Loucy (cell line): Measurements from ENCODE around the gene CXXC5.

Experiments
- H2AFZ ChIP-seq: fragments of 200-600 bp; sonication (generic); 2 replicates; pipeline ENCODE4 v1.6.0; 2016; ENCODE audit warnings: antibody characterized with exemption, mild to moderate bottlenecking, low read length, moderate library complexity
- H3F3A ChIP-seq: fragments of 200-600 bp; 2 replicates; pipeline ENCODE4 v1.6.0; 2016; ENCODE audit warnings: antibody characterized with exemption, low read depth, mild to moderate bottlenecking
- H3K27me3 ChIP-seq: fragments of 200-600 bp; sonication (generic); 2 replicates; pipeline ENCODE4 v1.6.1; 2014; ENCODE audit warnings: low read length, mild to moderate bottlenecking; ENCODE audit not compliant: insufficient read depth, poor library complexity, severe bottlenecking
- H3K36me3 ChIP-seq: fragments of 200-600 bp; sonication (generic); 2 replicates; pipeline ENCODE4 v1.6.1; 2016; ENCODE audit warnings: low read length; ENCODE audit not compliant: insufficient read depth
- H3K4me1 ChIP-seq: fragments of 200-600 bp; sonication (generic); 2 replicates; pipeline ENCODE4 v1.5.1; 2014; ENCODE audit warnings: low read length, mild to moderate bottlenecking; ENCODE audit not compliant: insufficient read depth, poor library complexity, severe bottlenecking
- H3K4me2 ChIP-seq: fragments of 200-600 bp; sonication (generic); 2 replicates; pipeline ENCODE4 v1.6.0; 2014; ENCODE audit warnings: antibody characterized with exemption, low read length, low read depth, mild to moderate bottlenecking; ENCODE audit not compliant: poor library complexity, severe bottlenecking
- H3K4me3 ChIP-seq: fragments of 200-600 bp; sonication (generic); 2 replicates; pipeline ENCODE4 v1.5.1; 2014; ENCODE audit warnings: low read length, mild to moderate bottlenecking, mixed read lengths; ENCODE audit not compliant: poor library complexity, severe bottlenecking
- H3K79me2 ChIP-seq: fragments of 200-600 bp; sonication (generic); 2 replicates; pipeline ENCODE4 v1.6.1; 2014; ENCODE audit warnings: low read length; ENCODE audit not compliant: insufficient read depth
- H3K9ac ChIP-seq: fragments of 200-600 bp; sonication (generic); 2 replicates; pipeline ENCODE4 v1.6.0; 2014; ENCODE audit warnings: mild to moderate bottlenecking, low read depth, low read length, moderate library complexity; ENCODE audit not compliant: poor library complexity, severe bottlenecking
- H3K9me2 ChIP-seq: fragments of 200-600 bp; sonication (generic); replicated peaks from 2 replicates; pipeline ENCODE4 v1.6.1; 2016; ENCODE audit warnings: low read depth, low read length, mixed read lengths
- H3K9me3 ChIP-seq: fragments of 200-600 bp; sonication (generic); 2 replicates; pipeline ENCODE4 v1.6.1; 2014; ENCODE audit warnings: mild to moderate bottlenecking, antibody characterized with exemption, low read length, low read depth; ENCODE audit not compliant: insufficient read depth
- H4K20me1 ChIP-seq: fragments of 200-600 bp; sonication (generic); 2 replicates; pipeline ENCODE4 v1.6.0; 2014; ENCODE audit warnings: antibody characterized with exemption, low read length, mild to moderate bottlenecking; ENCODE audit not compliant: insufficient read depth, poor library complexity, severe bottlenecking
- CTCF ChIP-seq: fragments of 200-600 bp; sonication (generic); conservative IDR thresholded peaks from 2 replicates; pipeline ENCODE4 v1.5.1; 2014; ENCODE audit warnings: mild to moderate bottlenecking, antibody characterized with exemption, low read length
- EZH2phosphoT487 ChIP-seq: fragments of 200-600 bp; IDR thresholded peaks from 2 replicates; pipeline ENCODE4 v1.6.1; 2018; ENCODE audit warnings: antibody characterized with exemption, mild to moderate bottlenecking, moderate library complexity, borderline replicate concordance

Gene CXXC5

DNA sequence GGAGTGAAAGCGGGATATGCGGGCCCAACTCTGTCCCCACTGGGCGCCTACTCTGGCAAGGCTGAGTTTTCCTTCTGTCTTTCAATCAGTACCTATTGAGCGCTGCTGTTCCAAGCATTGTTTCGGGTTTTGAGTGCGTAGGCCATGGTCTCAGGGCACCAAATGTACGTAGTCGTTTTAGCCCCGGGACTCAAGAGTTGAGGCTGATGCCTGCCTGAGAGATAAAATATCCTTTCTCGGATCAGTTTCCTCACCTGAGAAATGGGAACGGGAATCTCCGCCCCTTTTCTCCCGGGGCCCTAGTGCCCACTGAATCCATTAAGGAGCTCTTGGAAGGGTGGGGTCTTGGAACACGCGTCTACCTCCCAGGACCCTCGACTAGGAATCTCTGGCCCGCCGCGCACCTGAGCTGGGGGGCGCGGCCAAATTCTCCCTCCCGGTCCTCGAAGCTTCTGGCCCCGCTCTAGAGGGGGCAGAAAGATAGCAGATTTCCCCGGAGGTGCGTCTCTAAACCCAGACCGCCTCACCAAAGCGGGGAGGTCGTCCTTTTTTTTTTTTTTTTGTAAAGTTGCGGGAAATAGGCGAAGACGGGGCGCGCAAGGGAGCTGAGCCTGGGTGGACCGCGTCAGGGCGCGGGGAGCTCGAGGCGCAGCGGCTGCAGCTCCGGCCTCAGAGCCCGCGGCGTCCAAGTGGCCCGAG, 494 bp upstream of the CXXC5 start:
- H3K4me1 ChIP-seq, result peaks cover 57% of the 10 kb centered on the region
- H3K9me3 ChIP-seq, result no peaks in the 10 kb centered on the region
- H3F3A ChIP-seq, result 0 out of 2 replicates have a peak, but pooled peaks cover 2% of the 10 kb centered on the region
- H3K27me3 ChIP-seq, result peaks cover 6% of the 10 kb centered on the region
- no peaks in the 10 kb centered on the region for H3K36me3 ChIP-seq
- peaks cover 73% of the 10 kb centered on the region for H3K79me2 ChIP-seq
- H3K4me2 ChIP-seq, result peak overlapping the region; percentile 98
- H3K9ac ChIP-seq, result peak overlapping the region; percentile 93
- peaks cover 36% of the 10 kb centered on the region for H4K20me1 ChIP-seq
- peak overlapping the region; percentile 5; the same call in 1 of the 2 replicates for H2AFZ ChIP-seq
- peak overlapping the region; percentile 97 for H3K4me3 ChIP-seq
- H3K9me2 ChIP-seq, result no peaks in the 10 kb centered on the region
- TF ChIP-seq EZH2phosphoT487 (no peak), CTCF (no peak)

DNA sequence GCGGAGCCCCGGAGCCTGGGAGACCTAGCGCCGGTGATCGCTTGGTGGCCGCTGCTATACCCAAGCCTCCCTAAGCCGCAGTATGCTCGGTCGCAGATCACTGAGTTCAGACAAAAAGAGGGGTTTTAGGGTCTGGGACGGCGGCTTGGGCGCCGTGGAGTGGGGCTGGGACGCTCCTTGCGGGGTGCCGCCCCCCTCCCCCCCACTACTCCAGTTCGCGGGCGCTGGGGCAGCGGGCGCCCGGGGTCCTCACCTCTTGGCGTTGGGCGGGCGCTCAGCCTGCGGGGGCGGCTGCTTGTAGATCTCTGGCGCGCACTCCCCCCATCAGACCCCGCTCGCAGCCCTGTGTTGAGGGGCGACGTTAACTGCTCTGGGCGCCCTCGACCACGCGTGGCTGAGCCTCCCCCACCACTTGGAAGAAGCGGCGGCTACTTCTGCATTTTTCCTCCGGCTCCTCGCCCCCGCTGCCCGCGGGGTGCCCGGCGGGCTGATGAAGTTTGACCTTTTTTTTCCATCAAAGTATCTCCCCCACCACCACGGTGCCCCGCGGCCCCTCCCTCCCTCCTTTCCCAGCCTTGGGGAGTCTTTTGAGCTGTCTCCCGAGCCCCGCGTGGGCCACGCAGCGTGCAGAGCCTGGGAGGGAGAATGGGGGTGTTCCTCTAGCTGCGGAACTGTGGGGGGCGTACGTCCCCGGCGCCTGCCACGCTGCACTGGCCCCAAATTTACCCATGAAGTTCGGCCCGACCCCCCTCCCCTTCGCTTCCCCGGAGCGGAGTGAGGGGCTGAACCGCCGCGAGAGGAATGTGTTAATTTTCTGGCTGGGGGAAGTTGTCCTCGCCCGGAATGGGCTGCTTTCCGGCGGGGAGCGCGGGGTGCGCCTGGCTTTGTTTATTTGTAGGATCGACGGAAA, 1.2 kb downstream of the CXXC5 start:
- H3K4me2 ChIP-seq, result peak overlapping the region; percentile 98
- no peak for TF ChIP-seq EZH2phosphoT487
- peak; percentile 34; the same call in 1 of the 2 replicates for TF ChIP-seq CTCF
- no peaks in the 10 kb centered on the region for H3K9me3 ChIP-seq
- H4K20me1 ChIP-seq, result peaks cover 52% of the 10 kb centered on the region
- peak overlapping the region; percentile 97 for H3K4me3 ChIP-seq
- no peaks in the 10 kb centered on the region for H3K9me2 ChIP-seq
- H2AFZ ChIP-seq, result no peak overlapping the region
- H3K27me3 ChIP-seq, result peaks cover 6% of the 10 kb centered on the region
- H3K79me2 ChIP-seq, result peaks cover 89% of the 10 kb centered on the region
- 0 out of 2 replicates have a peak, but pooled peaks cover 2% of the 10 kb centered on the region for H3F3A ChIP-seq
- peak overlapping the region; percentile 93 for H3K9ac ChIP-seq
- peaks cover 55% of the 10 kb centered on the region for H3K4me1 ChIP-seq
- peaks cover 2% of the 10 kb centered on the region; the same call in 1 of the 2 replicates for H3K36me3 ChIP-seq

- Histone ChIP-seq H4K20me1 (peaks cover 60% of the 10 kb centered on the region), H3K9me3 (no peaks in the 10 kb centered on the region), H3K4me2 (peak overlapping the region; percentile 98), H3K9me2 (no peaks in the 10 kb centered on the region), H3K27me3 (peaks cover 6% of the 10 kb centered on the region), H3K36me3 (peaks cover 6% of the 10 kb centered on the region; the same call in 1 of the 2 replicates), H3K79me2 (peaks cover 98% of the 10 kb centered on the region), H2AFZ (no peak overlapping the region), H3K4me1 (peaks cover 51% of the 10 kb centered on the region), H3K4me3 (peak overlapping the region; percentile 97), H3F3A (0 out of 2 replicates have a peak, but pooled peaks cover 2% of the 10 kb centered on the region), H3K9ac (peak overlapping the region; percentile 93)
- TF ChIP-seq CTCF (peak; percentile 30; the same call in 1 of the 2 replicates), EZH2phosphoT487 (no peak)
Observed at GRCh38 chr5:139650031-139650688, 2.0 kb downstream of the CXXC5 start.
